HG03354 (cell line): Measurements from ENCODE around the gene BIN1.
A peak's percentile ranks its signal among the peaks of the same experiment; 100 is the strongest.

Experiments used
- ATAC-seq: cut with Tn5 transposase; IDR thresholded peaks from one replicate; pipeline ENCODE4 v1.9.1; 2021; ENCODE audit warnings: mild to moderate bottlenecking; ENCODE audit not compliant: unreplicated experiment, poor library complexity, severe bottlenecking

The BIN1 gene

GRCh38 chr2:127052057-127052770 lies 54.7 kb downstream of the BIN1 start:
- no peak for ATAC-seq

DNA sequence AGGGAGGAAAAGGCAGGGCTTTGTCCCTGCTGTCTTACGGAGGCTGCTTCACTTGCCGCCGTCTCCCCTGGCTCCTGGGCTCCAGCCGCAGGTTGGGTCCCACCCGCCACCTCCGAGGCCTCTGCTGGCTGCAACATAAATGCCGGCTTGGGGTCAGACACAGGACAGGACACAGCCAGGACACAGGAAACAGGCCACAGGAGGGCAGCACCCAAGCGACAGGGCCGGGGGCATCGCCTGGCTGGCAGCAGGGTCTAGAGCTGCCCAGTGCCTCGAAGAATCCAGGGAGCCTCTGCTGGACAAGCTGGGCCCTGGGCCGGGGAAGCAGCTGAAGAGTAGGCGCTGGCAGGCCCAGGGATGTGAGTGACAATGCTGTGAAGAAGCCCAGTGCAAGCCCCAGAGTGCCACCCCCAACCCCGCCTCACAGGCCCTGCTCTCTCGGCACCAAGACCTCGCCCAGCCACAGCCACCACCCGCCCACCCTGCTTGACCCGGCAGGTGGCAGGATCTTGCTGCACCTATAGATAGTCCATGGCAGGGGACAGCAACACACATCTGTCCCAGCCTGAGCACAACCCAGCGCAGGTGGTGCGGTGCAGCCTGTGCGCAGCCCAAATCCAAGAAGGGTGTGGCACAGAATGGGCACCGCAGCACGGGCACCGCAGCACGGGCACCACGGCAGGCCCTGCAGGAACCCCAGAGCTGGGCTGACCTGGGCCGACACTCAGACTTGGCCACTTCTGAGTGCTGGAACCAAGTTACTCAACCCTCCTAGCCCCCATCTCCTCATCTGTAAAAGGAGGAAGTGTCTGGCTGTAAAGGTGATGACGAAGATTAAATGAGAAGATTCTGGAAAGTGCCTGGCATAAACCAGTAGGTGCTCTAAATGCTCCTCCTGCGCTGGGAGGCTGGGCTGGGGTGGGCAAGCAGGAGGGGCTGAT lies 55.6 kb downstream of the BIN1 start:
- ATAC-seq, result no peak

DNA sequence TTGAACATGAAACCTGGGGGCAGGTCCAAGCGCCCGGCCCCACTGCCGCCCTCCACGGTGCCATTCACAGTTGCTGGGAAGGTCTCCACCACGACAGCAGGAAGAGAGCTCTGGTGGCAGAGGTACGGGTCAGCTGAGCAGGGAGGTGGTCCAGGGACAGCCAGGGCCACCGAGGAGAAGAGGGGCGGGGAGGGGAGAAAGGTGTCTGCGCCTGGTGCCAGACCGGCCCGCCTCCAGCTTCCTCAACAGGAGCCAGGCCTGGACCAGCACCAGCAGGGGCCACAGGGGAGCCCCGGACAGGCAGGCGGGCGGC lies 56.2 kb downstream of the BIN1 start:
- ATAC-seq, result no peak

GRCh38 chr2:127049927-127050802 lies 56.8 kb downstream of the BIN1 start:
- peak; percentile 77 for ATAC-seq

DNA sequence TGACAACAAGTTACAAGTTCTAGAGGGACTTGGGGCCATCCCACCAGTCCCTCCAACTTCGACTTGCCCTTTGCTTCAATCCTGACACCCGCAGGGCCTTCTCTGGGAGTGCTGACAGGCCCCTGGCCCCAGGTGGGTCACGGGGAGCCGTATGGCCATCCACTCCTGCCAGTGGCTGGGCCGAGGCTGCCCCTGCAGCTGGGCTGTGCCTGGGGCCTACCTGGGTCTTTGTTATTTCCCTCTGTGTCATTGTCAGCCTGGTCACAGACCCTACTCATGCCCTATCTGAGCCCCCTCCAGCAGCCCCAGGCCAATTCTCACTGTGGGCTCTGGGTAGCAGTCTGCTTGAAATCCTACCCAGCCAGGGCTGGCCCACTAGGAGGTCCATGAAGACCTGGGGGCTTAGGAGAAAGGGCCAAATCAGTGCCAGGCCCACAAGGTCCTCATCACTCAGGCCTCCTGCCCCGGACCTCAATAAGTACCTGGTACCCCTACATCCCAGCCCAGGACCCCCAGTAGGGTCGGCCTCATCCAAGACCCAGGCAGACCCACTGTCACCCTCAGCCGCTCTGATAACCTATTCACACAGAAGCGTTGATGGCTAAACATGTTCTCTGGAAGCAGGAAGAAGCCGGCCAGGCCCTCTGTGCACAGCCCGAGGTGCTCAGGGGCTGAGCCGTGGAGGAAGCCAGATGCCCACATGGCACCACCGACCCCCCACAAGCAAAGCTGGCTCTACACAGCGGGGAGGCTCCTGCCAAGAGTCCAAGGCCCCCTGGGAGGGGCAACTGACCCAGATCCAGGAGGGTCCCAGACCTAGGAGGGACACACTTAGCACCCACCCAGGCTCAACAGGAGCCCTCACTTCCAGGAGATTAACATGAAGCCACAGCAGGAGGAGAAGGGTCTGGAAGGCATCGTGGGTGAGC lies 57.7 kb downstream of the BIN1 start:
- no peak for ATAC-seq

DNA sequence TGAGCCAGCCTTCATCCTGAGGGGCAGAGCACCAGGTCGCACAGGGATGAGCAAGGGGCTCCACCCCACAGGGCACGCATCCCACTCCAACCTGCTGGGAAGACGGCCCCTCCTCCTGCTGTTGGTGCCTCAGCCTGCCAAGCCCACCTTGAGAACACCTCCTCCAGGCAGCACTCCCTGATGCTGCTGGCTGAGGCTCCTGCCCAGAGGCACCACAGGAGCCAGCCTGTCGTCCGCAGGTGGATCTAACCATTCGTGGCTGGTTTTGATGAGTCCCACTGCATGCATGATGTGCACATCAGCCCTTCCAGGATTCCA lies 58.4 kb downstream of the BIN1 start:
- ATAC-seq, result no peak

DNA sequence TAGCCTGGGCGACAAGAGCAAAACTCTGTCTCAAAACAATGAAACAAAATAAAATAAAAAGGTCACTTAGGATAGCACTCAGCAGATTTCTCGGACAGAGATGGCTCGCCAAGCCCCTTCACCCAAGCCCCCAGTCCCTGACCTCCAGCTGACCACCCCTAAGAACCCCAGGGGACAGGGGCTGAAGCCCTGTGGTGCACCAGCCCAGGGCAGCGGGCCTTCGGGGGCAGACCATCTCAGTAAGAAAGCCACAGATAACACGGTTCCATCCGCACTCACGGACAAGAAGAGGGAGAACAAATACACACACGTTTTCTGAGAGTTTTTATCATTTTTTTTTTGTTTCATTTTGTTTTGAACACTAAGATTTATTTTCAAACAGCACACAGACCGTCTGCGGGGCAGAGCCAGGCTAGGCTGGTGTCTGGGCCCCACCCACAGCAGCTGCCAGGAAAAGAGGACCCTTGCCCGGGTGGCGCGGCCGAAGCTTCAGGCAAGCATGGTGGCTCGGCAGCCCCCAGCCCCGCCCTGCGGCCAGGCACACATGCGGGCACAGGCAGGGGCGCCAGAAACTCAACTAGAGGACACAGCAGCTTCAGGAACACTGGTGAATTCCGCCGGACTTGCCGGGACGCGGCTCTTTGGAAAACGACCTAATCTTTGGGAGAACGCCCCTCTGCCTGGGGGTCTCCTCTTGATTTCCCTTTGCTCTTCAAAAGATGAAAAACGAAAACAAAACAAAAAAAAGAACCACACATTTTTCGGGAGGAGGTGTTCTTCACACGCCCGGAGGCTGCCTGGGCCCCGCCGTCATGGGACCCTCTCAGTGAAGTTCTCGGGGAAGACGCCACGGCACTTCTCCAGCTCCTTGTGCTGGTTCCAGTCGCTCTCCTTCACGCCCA lies 59.0 kb downstream of the BIN1 start:
- ATAC-seq, result no peak

GRCh38 chr2:127047054-127047453 lies 59.9 kb downstream of the BIN1 start:
- ATAC-seq, result no peak

DNA sequence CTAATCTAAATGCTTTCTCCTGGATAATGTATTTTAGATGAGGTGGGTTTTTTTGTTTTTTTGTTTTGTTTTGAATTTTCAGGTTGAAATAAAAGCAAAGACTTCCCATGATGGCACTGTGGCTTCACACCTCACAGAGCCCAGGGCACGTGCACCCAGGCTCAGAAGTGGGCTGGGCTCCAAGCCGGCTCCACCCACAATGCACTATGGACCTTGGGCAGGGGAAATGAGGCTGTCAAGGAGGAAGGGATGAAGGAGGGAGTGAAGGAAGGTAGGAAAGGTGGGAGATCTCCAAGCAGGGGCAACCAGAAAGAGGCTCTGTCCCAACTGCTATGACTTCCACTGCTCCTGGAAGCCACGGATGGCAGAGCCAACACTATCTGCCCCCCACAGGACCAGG lies 60.4 kb downstream of the BIN1 start:
- ATAC-seq, result no peak

DNA sequence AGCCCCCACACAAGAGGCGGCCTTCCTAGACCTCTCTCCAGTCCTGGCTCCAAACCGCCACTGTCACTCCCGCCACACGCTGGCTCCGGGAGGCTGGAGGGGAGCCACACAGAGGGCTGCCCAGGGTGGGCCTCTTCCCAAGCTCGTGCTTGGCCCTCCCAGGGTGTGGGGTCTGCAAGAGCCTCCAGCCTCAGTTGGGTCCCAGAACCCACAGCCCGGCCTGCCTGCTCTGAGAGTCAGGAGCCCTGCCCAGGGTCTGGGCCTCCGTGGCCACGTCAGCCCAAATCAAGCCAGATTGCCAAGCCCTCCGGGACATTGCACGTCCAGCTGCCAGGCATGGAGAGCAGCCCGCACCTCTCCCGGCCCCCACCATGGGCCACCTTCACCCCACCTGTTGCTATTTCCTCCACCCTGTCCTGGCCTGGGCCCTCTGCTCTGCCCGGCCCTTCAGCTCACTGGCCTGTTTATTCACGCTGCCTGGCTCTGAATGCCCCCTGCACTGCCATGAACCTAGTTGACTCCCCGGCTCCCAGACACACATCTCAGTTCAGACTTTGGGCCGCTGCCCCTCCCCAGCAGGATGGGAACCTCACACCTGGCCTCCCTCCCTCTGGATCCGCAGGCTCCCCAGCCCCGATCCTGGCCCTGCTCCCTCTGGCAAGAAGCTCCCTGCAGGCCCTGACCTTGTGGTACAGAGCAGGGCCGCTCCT lies 61.0 kb downstream of the BIN1 start:
- no peak for ATAC-seq

DNA sequence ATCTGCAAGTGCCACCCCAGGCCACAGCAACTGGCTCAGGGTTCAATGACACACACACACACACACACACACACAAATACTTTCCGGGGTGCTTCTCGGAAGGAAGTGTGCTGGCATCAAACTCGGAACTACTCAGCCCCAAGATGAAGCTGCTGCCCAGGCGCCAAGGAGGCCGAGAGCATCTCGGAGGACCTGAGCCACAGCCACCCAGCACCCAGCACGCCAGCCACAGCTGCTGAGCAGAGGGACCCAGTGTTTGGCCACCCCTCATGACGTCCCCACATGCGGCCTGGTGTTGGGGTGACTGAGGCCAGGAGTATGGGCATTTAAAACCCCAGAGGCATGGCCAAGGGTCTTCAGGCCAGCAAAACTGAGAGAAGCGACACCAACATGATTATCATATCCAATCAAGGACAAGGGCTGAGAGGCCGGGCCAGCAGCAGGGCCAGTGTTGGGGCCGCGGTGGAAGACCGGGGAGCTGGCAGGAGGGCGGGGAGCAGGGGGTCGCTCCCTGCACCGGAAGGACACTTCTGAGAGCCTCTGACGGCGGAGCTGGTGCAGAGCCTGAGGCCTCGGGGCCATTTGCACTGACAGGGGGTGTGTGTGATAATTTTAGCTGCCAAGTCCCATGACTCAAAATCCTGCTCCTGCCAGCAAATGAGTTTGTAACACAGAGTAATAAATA lies 61.8 kb downstream of the BIN1 start:
- ATAC-seq, result no peak

GRCh38 chr2:127044165-127044718 lies 62.7 kb downstream of the BIN1 start:
- ATAC-seq, result no peak

DNA sequence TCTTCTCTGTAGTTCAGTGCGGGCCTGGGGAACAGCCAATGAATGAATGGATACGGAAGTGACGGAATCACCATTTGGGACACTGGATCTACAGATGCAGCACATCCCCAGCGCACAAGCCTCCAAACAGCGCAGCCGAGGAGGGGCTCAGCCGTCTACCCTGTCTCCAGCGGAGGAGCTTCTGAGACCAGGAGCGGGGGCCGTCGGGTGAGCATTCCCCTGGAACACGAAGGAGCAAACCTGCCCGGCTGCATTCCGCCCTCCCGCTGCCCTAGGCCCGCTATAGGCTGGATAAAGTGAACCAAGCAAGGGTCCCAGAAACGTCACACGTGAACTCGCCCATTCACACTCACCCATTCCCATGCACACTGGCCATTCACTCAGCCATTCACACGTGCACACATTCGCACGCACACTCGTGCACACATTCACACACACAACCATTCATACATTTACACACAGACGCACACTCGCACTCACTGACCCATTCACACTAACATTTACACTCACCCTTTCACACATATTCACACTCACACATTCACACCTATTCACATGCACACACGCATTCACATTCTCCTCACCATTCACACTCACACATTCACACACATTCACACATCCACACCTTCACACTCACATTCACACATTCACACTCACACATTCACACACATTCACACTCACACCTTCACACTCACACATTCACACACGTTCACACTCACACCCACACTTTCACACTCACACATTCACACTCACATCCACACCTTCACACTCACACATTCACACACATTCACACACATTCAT lies 63.4 kb downstream of the BIN1 start:
- ATAC-seq, result no peak

- ATAC-seq, result no peak
Measured at GRCh38 chr2:127041259-127041970, 65.5 kb downstream of the BIN1 start.

DNA sequence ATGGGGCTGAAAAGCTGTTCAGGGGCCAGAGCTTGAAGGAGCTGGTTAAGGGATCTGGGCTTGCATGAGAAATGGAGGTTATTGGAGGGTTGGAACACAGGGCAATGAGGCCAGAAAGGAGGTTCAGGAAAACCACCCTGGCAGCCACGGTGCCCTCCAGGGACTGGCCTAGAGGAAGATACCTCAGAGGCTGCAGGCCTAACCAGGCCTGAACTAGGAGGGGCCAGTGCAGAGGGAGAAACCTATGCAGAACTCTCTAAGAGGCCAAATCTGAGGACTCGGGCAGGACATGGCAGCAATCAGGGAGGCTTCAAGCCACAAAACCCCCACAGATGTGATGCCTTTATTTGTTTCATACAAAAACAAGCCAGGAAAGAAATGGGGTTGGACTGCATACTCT lies 66.8 kb downstream of the BIN1 start:
- no peak for ATAC-seq
